Measurements from ENCODE around the gene TSPAN9.

The TSPAN9 gene

GRCh38 chr12:3195337-3195736 lies 118.2 kb downstream of the TSPAN9 start:
- Histone ChIP-seq H3K27ac (no peak overlapping the region), H3K36me3 (replicated peaks) (no peaks in the 10 kb centered on the region), H3K27me3 (replicated peaks) (no peaks in the 10 kb centered on the region), H3K4me3 (ENCODE audit: low read depth, low read length) (no peak overlapping the region)
- TF ChIP-seq CTCF (IDR thresholded peaks at IDR 0.05; ENCODE audit: low read depth, low read length, missing control alignments): no peak
- in situ Hi-C loops (cut with HindIII; ENCODE audit: low pct_ligation_motif_present, low sequenced_read_pairs): no loop called here
- no peak for DNase-seq

- no peak for TF ChIP-seq CTCF (IDR thresholded peaks at IDR 0.05; ENCODE audit: low read depth, low read length, missing control alignments)
- no peaks in the 10 kb centered on the region for H3K36me3 ChIP-seq (replicated peaks)
- in situ Hi-C loops (cut with HindIII; ENCODE audit: low pct_ligation_motif_present, low sequenced_read_pairs): no loop called here
- H3K4me3 ChIP-seq (ENCODE audit: low read depth, low read length): no peak overlapping the region
- H3K27ac ChIP-seq: no peak overlapping the region
- no peak for DNase-seq
- no peaks in the 10 kb centered on the region for H3K27me3 ChIP-seq (replicated peaks)
These were observed 118.8 kb downstream of the TSPAN9 start for GRCh38 chr12:3195859-3196483.

GRCh38 chr12:3196488-3196887 lies 119.3 kb downstream of the TSPAN9 start:
- Histone ChIP-seq H3K4me3 (ENCODE audit: low read depth, low read length) (no peak overlapping the region), H3K36me3 (replicated peaks) (no peaks in the 10 kb centered on the region), H3K27me3 (replicated peaks) (no peaks in the 10 kb centered on the region), H3K27ac (no peak overlapping the region)
- DNase-seq: no peak
- in situ Hi-C loops (cut with HindIII; ENCODE audit: low pct_ligation_motif_present, low sequenced_read_pairs): no loop called here
- TF ChIP-seq CTCF (IDR thresholded peaks at IDR 0.05; ENCODE audit: low read depth, low read length, missing control alignments): no peak

GRCh38 chr12:3197131-3197818 lies 120.1 kb downstream of the TSPAN9 start:
- DNase-seq: no peak
- Histone ChIP-seq H3K27me3 (replicated peaks) (no peaks in the 10 kb centered on the region), H3K36me3 (replicated peaks) (no peaks in the 10 kb centered on the region), H3K4me3 (ENCODE audit: low read depth, low read length) (no peak overlapping the region), H3K27ac (no peak overlapping the region)
- no peak for TF ChIP-seq CTCF (IDR thresholded peaks at IDR 0.05; ENCODE audit: low read depth, low read length, missing control alignments)
- in situ Hi-C loops (cut with HindIII; ENCODE audit: low pct_ligation_motif_present, low sequenced_read_pairs): no loop called here

GRCh38 chr12:3199551-3200031 lies 122.4 kb downstream of the TSPAN9 start:
- Histone ChIP-seq H3K4me3 (ENCODE audit: low read depth, low read length) (peak overlapping the region; percentile 57), H3K36me3 (replicated peaks) (no peaks in the 10 kb centered on the region), H3K27ac (no peak overlapping the region), H3K27me3 (replicated peaks) (no peaks in the 10 kb centered on the region)
- DNase-seq: peak; percentile 47
- TF ChIP-seq CTCF (IDR thresholded peaks at IDR 0.05; ENCODE audit: low read depth, low read length, missing control alignments): no peak
- in situ Hi-C loops (cut with HindIII; ENCODE audit: low pct_ligation_motif_present, low sequenced_read_pairs): no loop called here

Data from brain microvascular endothelial cell (primary cell).